K562 (cell line): ENCODE measurements around the gene NYAP2. TPM values are rescaled to one million over a fixed set of nuclear protein-coding genes. Genes with fewer than 3 reads are reported as not detected.

Experiments
- ATAC-seq: fragments of 200-7000 bp; cut with Tn5 transposase; 3 replicates; pipeline ENCODE4 v1.9.1; 2020; ENCODE audit warnings: moderate library complexity
- BruUV-seq: library from RNA; stranded (reverse); fragments of 400-500 nt; replicated peaks from 2 replicates; lab custom pipeline; 2021; lab: Mats Ljungman, UMichigan
- CTCF ChIA-PET: fragments of 300-600 bp; formaldehyde crosslinking; extraction: SDS; loops from one replicate; lab custom pipeline; 2021; ENCODE audit warnings: low intra/inter-chr PET ratio; lab: Yijun Ruan, JAX
- POLR2A ChIA-PET: fragments of 300-600, 350-650 bp; sonication (Branson Sonifier 250); formaldehyde crosslinking; extraction: SDS; loops from one replicate; lab custom pipeline; 2021; ENCODE audit warnings: antibody characterized with exemption, inconsistent platforms; lab: Yijun Ruan, JAX
- DNase-seq, 4 experiments: peaks; one replicate each; pipeline versions ENCODE4 v3.0.0 to v3.0.0-alpha.2; 2011 to 2018; ENCODE audit warnings: low spot score in 3 of 4, mixed read lengths in 3 of 4; ENCODE audit errors: extremely low read depth in 1 of 4
- FAIRE-seq: peaks from 2 replicates; lab custom pipeline; 2011; peaks lifted over from hg19 to GRCh38; lab: Jason Lieb, UNC
- H2AFZ ChIP-seq: 2 replicates; pipeline ENCODE4 v1.6.0; 2011; ENCODE audit warnings: low read depth, low read length, control low read depth, inconsistent platforms
- H3K27ac ChIP-seq: fragments of 200-600 bp; 3 replicates; pipeline ENCODE4 v1.8.0; 2011; ENCODE audit warnings: low read depth, mild to moderate bottlenecking, control low read depth, inconsistent platforms, low read length, moderate library complexity, mixed read lengths; ENCODE audit errors: extremely low read depth
- H3K27me3 ChIP-seq, 2 experiments: fragments of 300-600 bp in 1 of 2; 2 replicates in 1 of 2; 3 replicates in 1 of 2; pipeline versions ENCODE4 v1.6.0 to v1.8.0; 2011; ENCODE audit warnings: inconsistent platforms in 2 of 2, low read length in 2 of 2, mild to moderate bottlenecking in 1 of 2, mixed read lengths in 1 of 2, moderate library complexity in 1 of 2; ENCODE audit not compliant: control insufficient read depth in 2 of 2, insufficient read depth in 2 of 2
- H3K36me3 ChIP-seq: fragments of 300-600 bp; 3 replicates; pipeline ENCODE4 v1.8.0; 2011; ENCODE audit warnings: mild to moderate bottlenecking, low read length, inconsistent platforms; ENCODE audit not compliant: control insufficient read depth, insufficient read depth
- H3K4me1 ChIP-seq, 2 experiments: fragments of 200-600 bp in 1 of 2; replicated peaks in 1 of 2; 2 replicates in 1 of 2; 3 replicates in 1 of 2; pipeline versions ENCODE4 v1.5.1 to v1.8.0; 2011; ENCODE audit warnings: inconsistent platforms in 2 of 2, low read length in 2 of 2, mild to moderate bottlenecking in 1 of 2, mixed read lengths in 1 of 2, moderate library complexity in 1 of 2; ENCODE audit not compliant: control insufficient read depth in 2 of 2, insufficient read depth in 2 of 2
- H3K4me2 ChIP-seq: 2 replicates; pipeline ENCODE4 v1.6.1; 2011; ENCODE audit warnings: low read length, control low read depth, inconsistent platforms, mixed read lengths; ENCODE audit not compliant: insufficient read depth
- H3K4me3 ChIP-seq: fragments of 200-600 bp; sonication (generic), shearing (Covaris generic); 2 replicates; pipeline ENCODE4 v1.5.1; 2016; ENCODE audit warnings: control low read depth, inconsistent platforms
- H3K79me2 ChIP-seq: fragments of 200-600 bp; 3 replicates; pipeline ENCODE4 v1.8.0; 2011; ENCODE audit warnings: low read length, inconsistent platforms; ENCODE audit not compliant: control insufficient read depth, insufficient read depth
- H3K9ac ChIP-seq, 2 experiments: 2 replicates each; pipeline versions ENCODE4 v1.6.0 to v1.6.1; 2011; ENCODE audit warnings: low read depth in 2 of 2, low read length in 2 of 2, control low read depth in 1 of 2, inconsistent platforms in 1 of 2, mild to moderate bottlenecking in 1 of 2, mixed read lengths in 1 of 2; ENCODE audit not compliant: insufficient read depth in 1 of 2
- H3K9me1 ChIP-seq: one replicate; pipeline ENCODE4 v1.6.0; 2011; ENCODE audit warnings: inconsistent platforms, mild to moderate bottlenecking, low read length, moderate library complexity; ENCODE audit not compliant: control insufficient read depth, insufficient read depth
- H3K9me3 ChIP-seq: replicated peaks from 2 replicates; pipeline ENCODE4 v1.5.1; 2011; ENCODE audit warnings: low read depth, low read length, inconsistent platforms; ENCODE audit not compliant: control insufficient read depth, insufficient read depth
- H4K20me1 ChIP-seq: replicated peaks from 2 replicates; pipeline ENCODE4 v1.6.1; 2011; ENCODE audit warnings: low read length, inconsistent platforms, mixed read lengths; ENCODE audit not compliant: control insufficient read depth, insufficient read depth
- CXXC5 ChIP-seq: fragments of 250-450 bp; sonication (Bioruptor Pico); IDR thresholded peaks from 2 replicates; pipeline ENCODE4 v1.8.0; 2022; ENCODE audit warnings: inconsistent platforms, mild to moderate bottlenecking, moderate library complexity
- DMBX1 ChIP-seq: fragments of 250-450 bp; sonication (Bioruptor Pico); IDR thresholded peaks from 2 replicates; pipeline ENCODE4 v1.8.0; 2022; ENCODE audit warnings: inconsistent platforms, mild to moderate bottlenecking, moderate library complexity, borderline replicate concordance
- EP400 ChIP-seq: fragments of 450-650 bp; IDR thresholded peaks from 2 replicates; pipeline ENCODE4 v1.6.1; 2017; ENCODE audit warnings: antibody characterized with exemption, mild to moderate bottlenecking, moderate library complexity
- HMGN3 ChIP-seq: IDR thresholded peaks from 2 replicates; pipeline ENCODE4 v1.6.1; 2011; ENCODE audit warnings: borderline replicate concordance, low read depth, mild to moderate bottlenecking, mixed read lengths, low read length; ENCODE audit not compliant: insufficient read length; ENCODE audit errors: extremely low read depth
- KDM1A ChIP-seq, 2 experiments: fragments of 450-650 bp; IDR thresholded peaks; 2 replicates each; pipeline ENCODE4 v1.6.1; 2016; ENCODE audit warnings: mild to moderate bottlenecking in 2 of 2
- MCM5 ChIP-seq: fragments of 450-650 bp; IDR thresholded peaks from 2 replicates; pipeline ENCODE4 v1.6.1; 2016; ENCODE audit warnings: low read depth
- PKNOX1 ChIP-seq: fragments of 450-650 bp; IDR thresholded peaks from 2 replicates; pipeline ENCODE4 v1.6.1; 2016
- SIN3A ChIP-seq, 2 experiments: fragments of 150-350 bp in 1 of 2; IDR thresholded peaks; 2 replicates each; pipeline ENCODE4 v1.6.1; 2011 to 2016; ENCODE audit warnings: borderline replicate concordance in 2 of 2, low read depth in 2 of 2, low read length in 2 of 2, mild to moderate bottlenecking in 2 of 2, moderate library complexity in 2 of 2; ENCODE audit not compliant: control insufficient read depth in 1 of 2
- SMAD2 ChIP-seq: fragments of 150-350 bp; IDR thresholded peaks from 2 replicates; pipeline ENCODE4 v1.6.1; 2014; ENCODE audit warnings: low read depth, mild to moderate bottlenecking, low read length
- VEZF1 ChIP-seq: fragments of 200-800 bp; sonication (Bioruptor generic); IDR thresholded peaks from 2 replicates; pipeline ENCODE4 v1.6.1; 2017; ENCODE audit warnings: missing genetic modification characterization, missing compliant biosample characterization
- ZKSCAN1 ChIP-seq: fragments of 150-350 bp; IDR thresholded peaks from 2 replicates; pipeline ENCODE4 v1.6.1; 2016; ENCODE audit warnings: low read depth, low read length
- ZNF311 ChIP-seq: fragments of 250-450 bp; sonication (Bioruptor Pico); IDR thresholded peaks from 2 replicates; pipeline ENCODE4 v1.4.0; 2020; ENCODE audit warnings: mild to moderate bottlenecking, moderate library complexity
- ZNF354B ChIP-seq: fragments of 250-450 bp; sonication (Bioruptor Pico); IDR thresholded peaks from 2 replicates; pipeline ENCODE4 v1.4.0; 2020
- ZNF589 ChIP-seq: fragments of 200-800 bp; sonication (Bioruptor generic); IDR thresholded peaks from 2 replicates; pipeline ENCODE4 v1.6.1; 2016; ENCODE audit warnings: low read depth, missing genetic modification characterization, missing compliant biosample characterization
- WGBS: fragments of 100-300 bp; shearing (Covaris generic); methylation state at CpG from one replicate; pipeline ENCODE4 v1.1.6; 2016; ENCODE audit warnings: low coverage, mixed read lengths; ENCODE audit not compliant: insufficient coverage; ENCODE audit errors: missing lambda C conversion rate; 5-methylcytosine and 5-hydroxymethylcytosine counted together
- in situ Hi-C: fragments of 300-500 bp; cut with MboI; formaldehyde crosslinking; loops from 4 replicates; pipeline ENCODE4 v1.15.0; 2018; ENCODE audit warnings: inconsistent platforms, mixed read lengths
- intact Hi-C: fragments of 100-400 bp; cut with micrococcal nuclease; formaldehyde crosslinking; loops from 2 replicates; pipeline ENCODE4 v1.14.2; 2022
- polyA plus RNA-seq, 8 experiments: library from polyadenylated mRNA; depleted of rRNA in 4 of 8; stranded (reverse) in 5 of 8; unstranded in 3 of 8; fragments of >200 nt; fragmentation: Nextera tagmentation in 2 of 8; fragmentation: Illumina TruSeq in 1 of 8; extraction: Ambion mirVana in 2 of 8; extraction: Trizol in 1 of 8; gene quantifications; 2 replicates each; pipeline versions ENCODE4 v1.2.1 to v1.2.3, GENCODE V29; 2011 to 2014; ENCODE audit warnings: inconsistent platforms in 1 of 8, missing spikeins in 1 of 8
- total RNA-seq, 7 experiments: library from RNA; depleted of rRNA in 6 of 7; stranded (reverse); fragments of >200 nt in 6 of 7; fragmentation: Illumina TruSeq in 2 of 7; extraction: Trizol in 2 of 7; gene quantifications; 2 replicates each; pipeline versions ENCODE4 v1.2.1 to v1.2.3, GENCODE V29; 2011 to 2021; ENCODE audit warnings: low replicate concordance in 1 of 7
- TF ChIP-seq, protein P1 (sequence below): fragments of 250-450 bp; sonication (Bioruptor Pico); IDR thresholded peaks from 2 replicates; pipeline ENCODE4 v1.6.1; 2021; ENCODE audit warnings: mild to moderate bottlenecking

NYAP2 gene
- total and polyA plus RNA-seq, 9 of the 15 experiments (the other 6 are each of a cell fraction or from before 2014, with no cell fraction given): 0.03 to 0.04 (median 0.04) TPM; not detected in 3

DNA sequence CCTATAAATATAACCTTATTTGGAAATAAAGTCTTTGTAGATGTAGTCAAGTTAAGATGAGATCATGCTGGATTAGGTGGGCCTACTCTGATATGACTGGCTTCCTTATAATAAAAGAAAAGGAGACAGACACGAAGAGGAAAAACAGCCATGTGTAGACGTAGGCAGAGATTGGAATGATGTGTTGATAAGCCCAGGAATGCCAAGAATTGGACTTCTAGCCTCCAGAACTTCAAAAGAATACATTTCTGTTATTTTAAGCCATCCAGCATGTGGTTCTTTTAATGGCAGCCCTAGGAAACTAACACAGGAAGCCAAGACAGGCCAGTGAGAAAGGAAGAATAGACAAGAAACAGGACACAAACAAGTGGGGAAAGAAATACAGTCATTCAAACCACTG lies 68.6 kb downstream of the NYAP2 start:
- intact Hi-C loops: no loop called here
- no peak for DNase-seq
- Histone ChIP-seq H3K27ac (peak overlapping the region; percentile 33; the same call in 1 of the 3 replicates), H4K20me1 (no peaks in the 10 kb centered on the region), H3K4me2 (no peak overlapping the region), H3K27me3 (no peaks in the 10 kb centered on the region), H3K79me2 (no peaks in the 10 kb centered on the region), H2AFZ (no peak overlapping the region), H3K36me3 (no peaks in the 10 kb centered on the region), H3K4me3 (no peak overlapping the region), H3K9me1 (no peaks in the 10 kb centered on the region), H3K4me1 (no peaks in the 10 kb centered on the region; a peak in 1 of 5 replicates), H3K9me3 (no peaks in the 10 kb centered on the region), H3K9ac (no peak overlapping the region)
- POLR2A ChIA-PET: no interaction called here
- CTCF ChIA-PET: no interaction called here
- WGBS: 50% methylated on average over 1 of the region's 2 CpGs
- in situ Hi-C loops: no loop called here
- no peak for FAIRE-seq
- BruUV-seq: no TSS peak
- ATAC-seq: no peak
- peak; percentile 32; the same call in 1 of the 2 replicates for TF ChIP-seq ZNF311 (CRISPR knock-in tag)
- peak; percentile 82 for TF ChIP-seq DMBX1 (CRISPR knock-in tag)
- no peak for TF ChIP-seq ZNF354B
- no peak for TF ChIP-seq PKNOX1
- no peak for TF ChIP-seq KDM1A (IDR thresholded peaks at IDR 0.05)
- TF ChIP-seq, protein P1, sequence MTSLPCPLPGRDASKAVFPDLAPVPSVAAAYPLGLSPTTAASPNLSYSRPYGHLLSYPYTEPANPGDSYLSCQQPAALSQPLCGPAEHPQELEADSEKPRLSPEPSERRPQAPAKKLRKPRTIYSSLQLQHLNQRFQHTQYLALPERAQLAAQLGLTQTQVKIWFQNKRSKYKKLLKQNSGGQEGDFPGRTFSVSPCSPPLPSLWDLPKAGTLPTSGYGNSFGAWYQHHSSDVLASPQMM: no peak
- peak; percentile 12; the same call in 1 of the 2 replicates for TF ChIP-seq CXXC5 (CRISPR knock-in tag)
- no peak for TF ChIP-seq SIN3A (IDR thresholded peaks at IDR 0.05; ENCODE audit: borderline replicate concordance in 2 of 2, control insufficient read depth in 1 of 2, low read depth in 2 of 2, low read length in 2 of 2)
- TF ChIP-seq VEZF1: no peak
- no peak for TF ChIP-seq MCM5
- 0 out of 2 replicates have a peak, but pooled peaks have one; percentile 27 for TF ChIP-seq ZNF589 (CRISPR knock-in tag)
- no peak for TF ChIP-seq SMAD2
- no peak for TF ChIP-seq HMGN3
- TF ChIP-seq EP400: no peak
- TF ChIP-seq ZKSCAN1: no peak
- TF ChIP-seq, all 486 proteins: peak for 4
